Vagina (tissue), 2 donors: ENCODE measurements around the gene CD8A.

Source experiments
- POLR2A ChIP-seq, 2 donors: fragments of 450-650 bp; IDR thresholded peaks; one replicate each; pipeline ENCODE4 v1.6.1; 2017; ENCODE audit warnings: antibody characterized with exemption in 2 of 2, mild to moderate bottlenecking in 2 of 2, moderate library complexity in 2 of 2
- POLR2AphosphoS5 ChIP-seq, 2 donors: sonication (generic); formaldehyde crosslinking; IDR thresholded peaks; one replicate each; pipeline ENCODE4 v1.9.0; 2017; ENCODE audit warnings: antibody characterized with exemption in 2 of 2, mild to moderate bottlenecking in 2 of 2, low read depth in 1 of 2; ENCODE audit not compliant: insufficient read depth in 1 of 2
- TF ChIP-seq, protein P1 (sequence below), 3 experiments: fragments of 450-650 bp in 2 of 3; fragments of 200-600 bp in 1 of 3; sonication (generic) in 1 of 3; IDR thresholded peaks; one replicate each; pipeline ENCODE4 v1.5.1; 2017 to 2019; ENCODE audit warnings: antibody characterized with exemption in 3 of 3, mild to moderate bottlenecking in 2 of 3, moderate library complexity in 2 of 3

DNA sequence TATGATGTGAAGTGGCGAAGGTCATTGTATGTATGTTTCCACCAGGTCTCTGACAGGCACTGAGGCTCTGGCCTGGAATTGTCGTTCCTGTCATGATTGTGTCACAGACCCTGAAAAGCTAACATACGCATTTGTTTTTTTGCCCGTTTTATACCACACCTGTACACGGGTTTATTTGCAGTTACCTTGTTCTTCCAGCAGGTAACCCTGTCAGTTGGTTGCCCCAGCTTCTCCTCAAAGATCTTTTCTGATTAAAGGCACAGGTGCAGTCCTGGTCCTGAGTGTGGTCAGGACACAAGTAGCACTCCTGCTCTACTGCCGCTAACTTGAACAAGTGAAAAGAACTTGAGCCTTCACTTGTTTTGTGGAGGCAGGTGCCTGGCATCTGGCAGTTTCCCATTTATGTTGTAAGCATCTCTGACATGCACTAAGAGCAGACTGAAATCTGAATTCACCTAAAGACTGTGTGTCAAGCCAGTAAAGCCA lies 19.9 kb downstream of the CD8A start:
- TF ChIP-seq, protein P1, sequence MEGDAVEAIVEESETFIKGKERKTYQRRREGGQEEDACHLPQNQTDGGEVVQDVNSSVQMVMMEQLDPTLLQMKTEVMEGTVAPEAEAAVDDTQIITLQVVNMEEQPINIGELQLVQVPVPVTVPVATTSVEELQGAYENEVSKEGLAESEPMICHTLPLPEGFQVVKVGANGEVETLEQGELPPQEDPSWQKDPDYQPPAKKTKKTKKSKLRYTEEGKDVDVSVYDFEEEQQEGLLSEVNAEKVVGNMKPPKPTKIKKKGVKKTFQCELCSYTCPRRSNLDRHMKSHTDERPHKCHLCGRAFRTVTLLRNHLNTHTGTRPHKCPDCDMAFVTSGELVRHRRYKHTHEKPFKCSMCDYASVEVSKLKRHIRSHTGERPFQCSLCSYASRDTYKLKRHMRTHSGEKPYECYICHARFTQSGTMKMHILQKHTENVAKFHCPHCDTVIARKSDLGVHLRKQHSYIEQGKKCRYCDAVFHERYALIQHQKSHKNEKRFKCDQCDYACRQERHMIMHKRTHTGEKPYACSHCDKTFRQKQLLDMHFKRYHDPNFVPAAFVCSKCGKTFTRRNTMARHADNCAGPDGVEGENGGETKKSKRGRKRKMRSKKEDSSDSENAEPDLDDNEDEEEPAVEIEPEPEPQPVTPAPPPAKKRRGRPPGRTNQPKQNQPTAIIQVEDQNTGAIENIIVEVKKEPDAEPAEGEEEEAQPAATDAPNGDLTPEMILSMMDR (IDR thresholded peaks at IDR 0.05), result no peak
- no peak for TF ChIP-seq POLR2A (IDR thresholded peaks at IDR 0.05)
- TF ChIP-seq POLR2AphosphoS5 (IDR thresholded peaks at IDR 0.05; ENCODE audit: insufficient read depth in 1 of 2, low read depth in 1 of 2), result no peak
